ENCODE data around the gene ATP7A.
A peak's percentile ranks its signal among the peaks of the same experiment; 100 is the strongest.
"Not testable (repeated sequence)": the region's sequence is repeated elsewhere in the genome, so short reads cannot be mapped to it uniquely, and the experiment has no call there.

Gene ATP7A

DNA sequence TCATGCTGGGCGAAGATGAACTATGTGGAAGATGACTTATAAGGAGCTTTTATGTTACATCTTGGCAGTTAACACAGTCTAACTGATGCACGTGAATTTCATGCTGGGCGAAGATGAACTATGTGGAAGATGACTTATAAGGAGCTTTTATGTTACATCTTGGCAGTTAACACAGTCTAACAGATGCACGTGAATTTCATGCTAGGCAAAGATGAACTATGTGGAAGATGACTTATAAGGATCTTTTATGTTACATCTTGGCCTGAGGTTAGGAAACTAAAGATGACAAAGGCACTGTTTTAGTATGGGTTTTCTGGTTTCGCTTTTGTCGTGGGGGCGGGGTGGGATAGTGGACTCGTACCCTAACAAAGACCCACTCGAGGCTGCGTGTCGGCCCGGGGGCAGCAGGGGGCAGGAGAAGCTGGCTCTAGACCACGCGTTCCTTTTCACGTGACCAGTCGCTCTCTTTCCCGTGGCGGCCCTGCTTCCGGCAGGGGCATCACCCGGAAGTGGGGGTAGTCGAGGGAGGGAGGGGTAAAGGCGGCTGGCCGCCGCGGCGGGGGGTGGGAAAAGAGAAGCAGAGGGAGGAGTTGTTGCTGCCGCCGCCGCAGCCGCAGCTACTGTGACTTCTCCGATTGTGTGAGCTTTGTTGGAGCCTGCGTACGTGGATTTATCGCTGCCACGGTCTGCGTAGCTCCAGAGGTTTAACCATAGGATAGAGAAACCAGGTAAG, at the start of gene ATP7A:
Gene ATP7A, plus strand, starts transcription at position 586 of the 733 bp plus-strand sequence. CDS start 60,949 bp downstream, outside the sequence.
- DNase-seq: peak; percentile 87

DNA sequence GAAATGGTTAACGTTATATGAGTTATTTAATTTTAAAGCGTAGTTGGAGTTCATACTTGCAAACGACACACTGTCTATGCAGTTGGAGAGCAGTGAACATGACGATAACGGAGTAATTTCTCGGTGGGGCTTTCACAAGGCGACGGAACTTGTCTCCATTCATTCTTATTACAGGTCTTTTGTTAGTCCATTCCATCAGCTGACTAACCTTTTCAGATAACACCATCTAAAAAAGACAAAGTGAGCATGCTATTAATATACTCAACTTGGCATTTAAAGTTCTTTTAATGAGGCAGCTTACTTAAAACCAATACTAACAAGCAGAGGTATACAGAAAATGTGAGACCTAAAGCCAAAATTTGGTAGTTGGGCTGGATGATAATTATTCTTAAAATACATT, 35.1 kb upstream of the ATP7A start:
- no peak for DNase-seq

DNA sequence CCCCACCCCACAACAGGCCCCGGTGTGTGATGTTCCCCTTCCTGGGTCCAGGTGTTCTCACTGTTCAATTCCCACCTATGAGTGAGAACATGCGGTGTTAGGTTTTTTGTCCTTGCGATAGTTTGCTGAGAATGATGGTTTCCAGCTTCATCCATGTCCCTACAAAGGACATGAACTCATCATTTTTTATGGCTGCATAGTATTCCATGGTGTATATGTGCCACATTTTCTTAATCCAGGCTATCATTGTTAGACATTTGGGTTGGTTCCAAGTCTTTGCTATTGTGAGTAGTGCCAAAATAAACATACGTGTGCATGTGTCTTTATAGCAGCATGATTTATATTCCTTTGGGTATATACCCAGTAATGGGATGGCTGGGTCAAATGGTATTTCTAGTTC, 29.1 kb upstream of the ATP7A start:
- DNase-seq: not testable (repeated sequence)

DNA sequence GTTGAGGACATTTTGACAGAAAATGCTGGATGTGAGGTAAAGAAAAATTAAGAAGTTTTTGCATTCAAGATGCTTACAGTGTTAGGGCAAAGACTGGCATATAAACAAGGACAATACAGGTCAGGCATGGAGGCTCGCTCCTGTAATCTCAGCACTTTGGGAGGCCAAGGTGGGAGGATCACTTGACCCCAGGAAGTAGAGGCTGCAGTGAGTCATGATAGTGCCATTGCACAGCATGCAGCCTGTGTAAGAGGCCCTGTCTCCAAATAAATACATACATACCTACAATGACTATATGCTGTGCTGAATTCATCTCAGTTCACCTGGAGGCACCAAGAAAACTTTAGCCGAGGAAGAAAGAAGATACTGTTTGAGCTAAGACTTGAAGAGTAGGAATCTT, 17.6 kb upstream of the ATP7A start:
- DNase-seq: no peak

DNA sequence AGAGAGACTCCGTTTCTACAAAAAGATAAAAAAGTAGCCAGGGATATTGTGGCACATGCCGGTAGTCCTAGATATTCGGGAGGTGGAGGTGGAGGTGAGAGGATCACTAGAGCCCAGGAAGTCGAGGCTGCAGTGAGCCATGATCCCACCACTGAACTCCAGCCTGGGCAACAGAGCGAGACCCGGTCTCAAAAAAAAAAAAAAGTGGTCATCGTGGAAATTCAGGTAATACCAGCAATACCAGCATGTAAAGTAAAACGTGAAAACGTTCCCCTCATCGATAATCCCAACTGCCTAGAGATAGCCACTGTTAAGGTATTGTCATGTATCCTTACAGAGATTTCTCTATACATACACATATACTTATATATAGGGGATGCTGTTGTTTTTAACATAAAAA, 16.8 kb upstream of the ATP7A start:
- DNase-seq: no peak

DNA sequence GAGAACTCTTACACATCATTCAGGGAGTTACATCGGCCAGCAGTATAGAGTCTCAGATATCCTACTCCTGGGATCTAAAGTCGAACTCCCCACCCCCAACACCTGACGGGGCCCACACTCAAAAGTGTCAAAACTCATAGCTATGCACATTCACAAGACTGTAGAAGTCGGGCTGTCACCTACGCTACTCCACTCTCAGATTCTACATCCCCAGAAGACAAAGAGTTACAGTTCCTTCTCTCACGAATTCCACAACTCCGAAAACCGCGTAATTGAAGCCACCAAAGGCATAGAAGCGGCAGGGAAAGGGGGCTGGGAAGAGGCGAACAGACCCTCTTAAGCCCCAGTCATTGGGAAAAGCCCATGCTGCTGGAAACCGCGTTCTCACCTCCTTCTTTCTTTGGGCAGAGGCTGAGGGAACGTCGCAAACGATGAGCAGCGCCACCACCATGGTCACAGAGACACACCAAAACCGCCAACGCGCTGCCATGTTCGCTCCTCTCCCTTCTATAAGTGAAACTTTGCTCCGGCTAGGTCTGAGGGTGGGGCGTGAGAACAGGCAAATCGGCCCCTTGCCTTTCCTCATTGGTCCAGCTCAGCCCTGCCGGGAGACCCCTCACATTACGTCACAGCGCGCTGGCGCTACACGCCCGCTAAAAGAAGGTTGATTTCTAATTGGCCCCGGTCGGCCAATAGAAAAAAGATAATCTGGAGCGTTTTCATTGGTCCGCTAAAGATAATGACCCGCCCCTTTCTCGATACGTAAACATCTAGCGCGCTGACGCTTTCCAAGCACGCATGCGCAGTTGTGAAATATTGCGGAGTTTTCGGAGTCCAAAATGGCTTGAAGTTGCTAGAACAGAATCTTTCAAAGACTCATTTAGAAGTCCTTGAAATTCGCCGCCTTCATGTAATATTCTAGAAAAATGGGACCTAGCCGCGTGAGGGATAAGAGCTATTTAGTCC, 15.3 kb upstream of the ATP7A start, which contains the start of gene MAGT1:
Gene MAGT1, minus strand, starts transcription at position 515 of the 966 bp plus-strand sequence. Its CDS starts 25 bp downstream, at position 490.
- peak; percentile 81 for DNase-seq

DNA sequence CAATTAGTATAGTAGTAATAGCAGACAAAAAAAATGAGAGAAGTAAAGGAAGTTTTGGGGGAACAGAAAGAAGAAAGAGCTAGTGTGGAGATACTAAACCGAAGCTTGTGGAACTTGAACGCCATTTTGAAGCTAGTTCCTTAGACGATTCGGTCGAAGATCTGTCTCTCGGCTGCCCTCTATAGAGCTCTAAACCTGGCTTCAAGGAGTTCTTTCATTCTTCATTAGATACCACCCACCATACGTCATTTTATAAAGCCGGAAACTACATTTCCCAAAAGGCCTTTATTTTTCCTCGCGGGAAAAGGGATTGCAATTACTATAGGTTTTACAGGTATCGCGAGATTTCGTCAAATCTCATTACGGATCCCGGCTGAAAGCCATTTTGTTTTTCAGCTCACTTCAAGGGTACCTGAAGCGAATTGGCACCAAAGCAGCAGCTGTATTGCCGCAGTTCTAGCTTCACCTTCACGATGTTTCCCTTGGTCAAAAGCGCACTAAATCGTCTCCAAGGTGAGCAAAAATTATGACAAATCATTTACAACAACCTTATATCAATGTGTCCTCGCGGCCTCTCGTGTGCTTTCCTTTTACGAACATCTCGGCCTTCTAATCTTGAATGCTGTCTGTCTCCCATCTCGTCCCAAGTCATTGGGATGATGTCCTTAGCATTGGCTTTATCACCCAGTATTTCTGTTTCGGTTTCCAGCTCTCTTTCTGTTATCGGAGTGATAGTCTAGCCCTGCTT, 11.2 kb upstream of the ATP7A start, which contains the start of gene COX7B:
Gene COX7B, plus strand, starts transcription at position 388 of the 748 bp plus-strand sequence. Its CDS starts 86 bp downstream, at position 474.
- DNase-seq: peak; percentile 41

DNA sequence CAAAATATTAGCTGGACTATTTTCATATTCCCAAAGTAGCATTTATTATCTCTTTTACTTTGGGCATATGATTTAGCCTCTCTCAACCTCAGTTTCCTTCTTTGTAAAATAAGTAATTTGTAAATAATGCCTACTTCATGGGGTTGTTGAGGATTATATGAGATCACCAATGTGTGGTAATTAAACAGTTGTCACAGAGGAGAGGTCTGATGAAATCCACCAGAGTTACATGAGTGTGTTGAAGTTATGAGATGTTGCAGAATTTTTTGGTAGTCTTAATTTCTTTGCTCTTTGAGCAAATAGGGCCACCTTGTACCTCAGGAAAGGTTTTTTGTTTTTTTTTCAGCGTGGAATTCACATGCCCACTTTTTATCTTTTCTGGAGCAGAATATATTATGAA, 9.8 kb upstream of the ATP7A start:
- DNase-seq: no peak

DNA sequence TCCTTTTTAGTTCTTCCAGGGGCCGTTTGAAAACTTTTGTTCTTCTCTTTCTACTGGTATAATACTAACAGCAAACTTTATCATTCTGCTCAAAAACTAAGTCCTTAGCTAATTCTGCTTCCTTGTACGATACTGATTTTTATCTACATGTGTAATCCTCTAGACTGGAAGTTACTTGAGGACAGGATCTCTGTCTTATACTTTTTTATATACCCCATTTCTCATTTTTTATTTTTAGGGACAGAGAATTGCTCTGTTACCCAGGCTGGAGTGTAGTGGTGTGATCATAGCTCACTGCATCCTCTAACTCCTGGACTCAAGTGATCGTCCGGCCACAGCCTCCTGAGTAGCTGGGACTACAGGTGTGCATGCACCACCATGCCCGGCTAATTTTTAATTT, 9.0 kb upstream of the ATP7A start:
- DNase-seq: no peak

DNA sequence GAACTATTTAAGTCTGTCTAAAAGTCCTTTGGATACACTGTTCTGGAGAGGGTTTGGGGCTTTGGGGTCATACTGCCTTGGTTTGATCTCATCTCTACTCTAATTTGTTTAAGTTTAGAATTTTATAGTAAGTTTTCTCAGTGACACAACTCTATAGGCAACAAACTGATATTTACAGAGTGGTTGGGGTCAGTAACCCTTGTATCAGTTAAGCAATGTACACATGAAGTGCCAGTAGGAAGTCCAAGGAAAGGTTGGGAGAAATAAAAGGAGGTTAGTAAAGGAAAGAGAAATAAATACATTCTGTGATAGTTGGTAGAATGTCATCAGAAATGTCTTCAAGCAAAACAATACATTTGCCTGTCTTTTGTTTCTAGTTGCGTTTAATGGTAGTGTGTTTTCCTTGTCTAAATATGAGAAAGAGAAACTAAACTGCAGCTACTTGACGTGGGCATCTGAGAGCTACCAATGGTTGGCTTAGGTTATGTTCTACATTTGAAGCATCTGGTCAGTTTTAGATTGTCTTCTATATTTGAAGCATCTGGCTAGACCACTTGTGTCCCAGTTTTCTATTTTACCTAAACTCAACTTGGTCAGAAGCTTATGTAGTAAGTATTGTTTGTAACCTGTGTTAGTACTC, 6.9 kb downstream of the ATP7A start:
- no peak for DNase-seq

DNA sequence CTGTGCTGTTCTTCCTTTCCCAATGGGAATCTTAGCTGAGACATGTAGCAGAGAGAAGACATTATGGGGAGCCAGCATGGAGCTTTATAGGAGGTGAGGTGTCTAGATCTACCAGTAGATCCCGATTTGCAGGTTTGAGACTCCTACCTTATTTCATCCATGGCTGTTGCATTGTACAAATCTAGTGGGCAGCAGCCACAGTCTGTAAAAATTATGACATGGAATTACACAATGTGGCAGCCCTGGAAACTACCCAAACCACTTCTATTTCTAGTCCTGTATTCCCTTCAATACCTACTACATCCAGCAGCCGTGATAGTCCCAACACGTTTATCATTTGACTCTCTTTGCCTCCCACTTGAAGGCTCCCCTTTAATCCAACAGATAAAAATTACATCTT, 8.1 kb downstream of the ATP7A start:
- DNase-seq: no peak

DNA sequence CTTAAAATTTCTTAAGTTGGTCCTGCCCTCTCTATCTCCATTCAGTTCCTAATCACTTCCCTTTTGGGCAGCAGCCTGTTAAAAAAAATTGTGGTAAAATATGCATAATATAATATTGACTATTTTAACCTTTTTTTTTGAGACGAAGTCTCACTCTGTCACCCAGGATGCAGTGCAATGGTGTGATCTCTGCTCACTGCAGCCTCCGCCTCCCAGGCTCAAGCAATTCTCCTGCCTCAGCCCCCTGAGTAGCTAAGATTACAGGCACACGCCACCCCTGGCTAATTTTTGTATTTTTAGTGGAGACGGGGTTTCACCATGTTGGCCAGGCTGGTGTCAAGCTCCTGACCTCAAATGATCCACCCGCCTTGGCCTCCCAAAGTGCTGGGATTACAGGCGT, 8.9 kb downstream of the ATP7A start:
- not testable (repeated sequence) for DNase-seq

DNA sequence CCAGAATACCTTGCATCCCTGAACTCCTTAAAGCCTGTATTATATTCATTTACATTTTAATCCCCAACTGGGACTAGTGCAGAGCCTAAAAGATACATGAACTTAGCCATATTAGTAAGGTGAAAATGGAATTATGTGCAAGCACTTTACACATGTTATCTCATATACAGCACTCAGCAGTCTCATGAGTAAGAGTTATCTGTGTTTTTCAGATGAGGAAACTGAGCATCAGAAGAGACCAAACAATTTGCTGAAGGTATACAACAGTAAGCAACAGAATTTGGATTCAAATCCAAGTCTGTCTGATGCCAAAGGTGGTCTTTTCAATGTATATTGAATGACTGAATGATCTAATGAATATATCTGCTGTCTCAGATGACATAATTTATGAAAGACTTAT, 12.3 kb downstream of the ATP7A start:
- no peak for DNase-seq

DNA sequence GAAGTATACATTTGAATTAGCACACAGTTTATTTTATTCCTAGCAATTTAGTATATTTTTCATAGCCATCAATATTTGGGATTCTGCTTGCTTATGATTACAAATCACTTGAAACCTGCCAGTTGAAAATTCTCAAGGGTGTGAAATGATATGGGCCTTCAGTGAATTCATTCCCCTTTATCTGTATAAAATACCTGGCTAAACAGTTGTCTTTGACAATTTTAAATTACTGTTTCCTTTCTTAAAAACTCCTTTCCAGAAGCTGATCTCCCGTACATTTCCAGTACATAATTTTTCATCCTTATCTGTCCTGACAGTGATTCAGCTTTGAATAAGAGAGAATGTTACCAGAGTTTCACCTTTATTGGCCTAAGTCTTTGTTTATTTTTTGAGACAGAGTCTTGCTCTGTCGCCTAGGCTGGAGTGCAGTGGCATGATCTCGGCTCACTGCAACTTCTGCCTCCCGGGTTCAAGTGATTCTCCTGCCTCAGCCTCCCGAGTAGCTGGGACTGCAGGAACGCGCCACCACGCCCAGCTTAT, 13.9 kb downstream of the ATP7A start:
- no peak for DNase-seq

DNA sequence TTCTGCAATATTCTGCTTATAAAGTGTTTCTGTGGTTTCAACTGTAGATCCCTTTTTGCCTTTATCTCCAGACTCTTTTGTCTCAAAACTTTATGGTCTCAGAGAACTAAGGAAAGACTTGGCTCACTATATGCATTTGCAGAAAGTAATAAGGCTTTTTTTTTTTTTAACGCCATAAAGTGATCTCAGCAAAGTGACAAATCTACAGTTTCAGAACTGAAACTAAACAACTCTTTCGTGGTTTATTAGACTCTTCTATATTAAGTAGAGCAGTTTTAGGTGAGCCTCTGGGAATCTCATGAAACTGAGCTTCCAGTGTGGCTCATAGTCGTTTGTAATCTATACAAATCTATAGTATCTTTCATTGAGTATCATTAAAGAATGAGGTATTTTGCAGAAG, 15.3 kb downstream of the ATP7A start:
- no peak for DNase-seq

DNA sequence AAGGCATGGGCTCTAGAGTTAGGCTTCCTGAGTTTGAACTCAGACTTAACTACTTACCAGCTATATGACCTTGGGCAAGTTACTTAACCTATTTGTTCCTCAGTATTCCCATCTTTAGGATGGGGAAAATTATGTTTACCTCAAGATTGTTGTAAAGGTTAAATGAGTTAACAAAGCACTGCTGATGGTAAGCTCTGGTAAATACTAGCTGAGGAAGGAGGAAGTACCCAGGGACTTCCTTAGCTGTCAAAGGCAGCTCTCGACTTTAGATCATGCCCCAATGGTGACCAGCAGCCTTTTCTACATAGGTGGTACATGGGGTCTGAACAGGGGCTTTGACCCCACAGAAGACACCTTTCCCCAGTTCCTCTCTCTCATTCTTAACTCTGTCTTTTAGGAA, 20.1 kb downstream of the ATP7A start:
- no peak for DNase-seq

DNA sequence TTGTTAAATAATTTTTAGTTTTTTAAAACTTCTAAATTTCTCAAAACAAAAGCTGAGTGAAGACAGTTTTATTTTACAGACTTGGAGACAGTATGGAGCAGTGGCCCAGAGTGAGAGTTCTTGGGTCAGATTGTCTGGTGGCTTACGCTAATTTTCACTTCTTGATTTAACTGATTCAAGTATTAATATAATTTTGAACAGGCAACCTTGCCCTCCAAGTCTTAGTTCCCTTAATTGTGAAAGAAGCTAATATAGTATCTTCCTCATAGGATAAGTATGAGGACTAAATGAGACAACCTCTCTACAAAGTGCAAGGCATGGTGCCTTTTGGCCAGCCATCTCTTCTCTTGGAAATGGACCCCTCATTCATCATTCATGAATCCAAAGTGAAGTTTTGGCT, 25.4 kb downstream of the ATP7A start:
- DNase-seq: no peak

DNA sequence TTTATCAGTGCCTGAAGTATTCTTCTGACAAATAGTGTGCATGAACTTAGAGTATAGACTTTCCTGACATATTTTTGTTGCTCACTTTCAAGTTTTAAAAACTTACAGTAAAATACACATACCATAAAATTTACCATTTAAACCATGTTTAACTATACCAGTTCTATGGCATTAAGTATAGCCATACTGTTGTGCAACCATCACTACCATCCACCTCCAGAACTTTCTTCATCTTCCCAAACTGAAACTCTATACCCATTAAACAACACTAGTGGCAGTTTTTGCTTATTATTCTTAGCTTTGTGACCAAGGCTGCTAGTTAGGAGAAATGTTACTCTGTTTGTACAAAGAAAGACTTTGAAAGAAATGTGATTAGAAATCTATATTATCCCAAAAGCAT, 25.8 kb downstream of the ATP7A start:
- no peak for DNase-seq

DNA sequence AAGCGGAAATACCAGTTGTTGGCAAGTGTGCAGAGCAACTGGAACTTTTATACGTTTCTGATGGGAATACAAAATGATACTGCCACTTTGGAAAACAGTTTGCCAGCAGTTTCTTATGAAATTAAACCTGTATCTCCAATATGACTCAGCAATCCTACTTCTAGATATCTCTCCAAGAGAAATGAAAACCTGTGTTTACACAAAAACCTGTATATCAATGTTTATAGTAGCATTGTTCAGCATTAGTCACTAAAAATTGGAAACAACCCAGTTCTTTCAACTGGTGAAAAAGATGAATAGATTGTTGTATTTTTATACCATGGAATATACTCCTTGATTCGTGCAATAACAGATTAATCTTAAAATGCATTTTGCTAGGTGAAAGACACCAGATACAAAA, 26.8 kb downstream of the ATP7A start:
- DNase-seq: no peak

DNA sequence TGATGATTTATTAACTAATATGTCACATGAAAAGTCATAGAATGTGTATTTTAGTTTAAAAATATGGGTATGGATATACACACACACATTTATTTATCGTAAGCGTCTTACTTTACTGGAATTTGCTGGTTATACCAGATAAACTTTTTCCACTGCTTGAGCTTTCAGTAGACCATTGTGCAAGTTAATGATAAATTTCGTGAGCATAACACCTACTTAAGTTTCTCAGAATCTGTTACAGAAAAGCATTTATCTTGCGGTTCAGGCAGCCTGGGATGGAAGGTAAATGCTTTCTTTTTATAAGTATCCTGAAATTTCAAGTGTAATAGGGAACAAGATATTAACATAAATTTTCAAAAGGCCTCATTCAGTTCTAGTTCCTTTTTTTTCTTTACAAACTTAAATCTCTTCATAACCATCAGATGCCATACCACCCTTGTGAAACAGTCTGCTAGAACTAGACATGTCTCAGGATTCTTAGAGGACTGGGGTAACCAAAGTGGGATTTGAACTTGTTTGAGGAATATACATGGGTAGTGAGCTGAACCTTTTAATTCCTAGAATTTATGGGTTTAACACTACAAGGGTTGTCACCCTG, 27.7 kb downstream of the ATP7A start:
- DNase-seq: no peak

DNA sequence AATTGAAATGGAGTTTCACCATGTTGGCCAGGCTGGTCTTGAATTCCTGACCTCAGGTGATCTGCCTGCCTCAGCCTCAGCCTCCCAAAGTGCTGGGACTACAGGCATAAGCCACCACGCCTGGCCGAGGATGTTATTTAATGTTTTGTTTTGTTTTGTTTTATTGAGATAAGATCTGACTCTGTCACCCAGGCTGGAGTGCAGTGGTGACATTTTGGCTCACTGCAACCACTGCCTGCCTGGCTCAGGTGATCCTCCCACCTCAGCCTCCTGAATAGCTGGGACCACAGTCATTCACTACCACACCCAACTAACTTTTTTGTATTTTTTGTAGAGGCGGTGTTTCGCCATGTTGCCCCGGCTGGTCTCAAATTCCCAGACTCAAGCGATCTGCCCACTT, 34.5 kb downstream of the ATP7A start:
- DNase-seq: not testable (repeated sequence)
